CD14-positive monocyte (primary cell): Measurements from ENCODE around the gene WDR48. TPM values are rescaled to one million over a fixed set of nuclear protein-coding genes. Genes with fewer than 3 reads are reported as not detected.

Experiments used
- DNase-seq, 3 donors: peaks; one replicate each; pipeline ENCODE4 v3.0.0-alpha.2; 2011 to 2022
- H2AFZ ChIP-seq: 2 replicates; pipeline ENCODE4 v1.6.0; 2012; ENCODE audit warnings: mild to moderate bottlenecking, low read depth, low read length, inconsistent platforms; ENCODE audit not compliant: insufficient read depth, poor library complexity, severe bottlenecking
- H3K27ac ChIP-seq, 2 donors: 1 replicate in 1 of 2; 2 replicates in 1 of 2; pipeline ENCODE4 v1.5.1; 2012 to 2013; ENCODE audit warnings: low read length in 2 of 2, control low read depth in 1 of 2, inconsistent platforms in 1 of 2, low read depth in 1 of 2, mild to moderate bottlenecking in 1 of 2
- H3K27me3 ChIP-seq, 2 donors: one replicate each; pipeline versions ENCODE4 v1.6.0 to v1.6.1; 2011 to 2013; ENCODE audit warnings: low read length in 2 of 2; ENCODE audit not compliant: control insufficient read depth in 2 of 2, insufficient read depth in 2 of 2
- H3K36me3 ChIP-seq, 2 donors: replicated peaks in 1 of 2; 1 replicate in 1 of 2; 2 replicates in 1 of 2; pipeline versions ENCODE4 v1.5.1 to v1.6.1; 2012 to 2013; ENCODE audit warnings: low read length in 2 of 2, control low read depth in 1 of 2, inconsistent platforms in 1 of 2, mild to moderate bottlenecking in 1 of 2; ENCODE audit not compliant: insufficient read depth in 2 of 2, control insufficient read depth in 1 of 2
- H3K4me1 ChIP-seq, 2 donors: 1 replicate in 1 of 2; 2 replicates in 1 of 2; pipeline versions ENCODE4 v1.5.1 to v1.6.1; 2012 to 2013; ENCODE audit warnings: low read length in 2 of 2, control low read depth in 1 of 2, inconsistent platforms in 1 of 2, mild to moderate bottlenecking in 1 of 2, moderate library complexity in 1 of 2; ENCODE audit not compliant: insufficient read depth in 2 of 2, control insufficient read depth in 1 of 2
- H3K4me2 ChIP-seq: replicated peaks from 2 replicates; pipeline ENCODE3; 2012; ENCODE audit warnings: low read length, moderate library complexity, mild to moderate bottlenecking; ENCODE audit not compliant: poor library complexity, severe bottlenecking; ENCODE audit errors: extremely low read depth
- H3K4me3 ChIP-seq, 3 experiments: fragments of 200-600 bp in 1 of 3; sonication (generic) in 1 of 3; replicated peaks in 1 of 3; 1 replicate in 2 of 3; 2 replicates in 1 of 3; pipeline ENCODE4 v1.5.1; 2011 to 2013; ENCODE audit warnings: low read length in 3 of 3, mild to moderate bottlenecking in 3 of 3, control low read depth in 2 of 3, low read depth in 2 of 3, inconsistent platforms in 1 of 3, moderate library complexity in 1 of 3
- H3K79me2 ChIP-seq: 2 replicates; pipeline ENCODE4 v1.6.0; 2012; ENCODE audit warnings: mild to moderate bottlenecking, control low read depth, inconsistent platforms, low read length, moderate library complexity; ENCODE audit not compliant: insufficient read depth
- H3K9ac ChIP-seq: 2 replicates; pipeline ENCODE4 v1.6.0; 2017; ENCODE audit warnings: low read length, mild to moderate bottlenecking; ENCODE audit not compliant: insufficient read depth, poor library complexity, severe bottlenecking
- H3K9me3 ChIP-seq, 2 donors: replicated peaks in 1 of 2; 1 replicate in 1 of 2; 2 replicates in 1 of 2; pipeline versions ENCODE4 v1.5.1 to v1.6.1; 2012 to 2013; ENCODE audit warnings: low read length in 2 of 2, control low read depth in 1 of 2; ENCODE audit not compliant: control insufficient read depth in 1 of 2, insufficient read depth in 1 of 2
- H4K20me1 ChIP-seq: 2 replicates; pipeline ENCODE4 v1.6.0; 2012; ENCODE audit warnings: mild to moderate bottlenecking, low read length, control low read depth, moderate library complexity; ENCODE audit not compliant: insufficient read depth
- H3K27ac Mint-ChIP-seq, 7 donors: one replicate each; pipeline ENCODE4 v1.8.0; 2020; ENCODE audit warnings: mild to moderate bottlenecking in 7 of 7, mixed read lengths in 7 of 7, moderate library complexity in 6 of 7, inconsistent platforms in 2 of 7
- H3K27me3 Mint-ChIP-seq, 3 donors: one replicate each; pipeline ENCODE4 v1.8.0; 2021 to 2022; ENCODE audit warnings: low read depth in 3 of 3, mild to moderate bottlenecking in 3 of 3, mixed read lengths in 3 of 3, moderate library complexity in 3 of 3, inconsistent platforms in 1 of 3
- H3K36me3 Mint-ChIP-seq, 2 donors: one replicate each; pipeline ENCODE4 v1.8.0; 2020; ENCODE audit warnings: mixed read lengths in 2 of 2, inconsistent platforms in 1 of 2, mild to moderate bottlenecking in 1 of 2
- H3K4me1 Mint-ChIP-seq: one replicate; pipeline ENCODE4 v1.8.0; 2020; ENCODE audit warnings: mild to moderate bottlenecking, mixed read lengths
- H3K4me3 Mint-ChIP-seq, 2 donors: one replicate each; pipeline ENCODE4 v1.8.0; 2020; ENCODE audit warnings: mild to moderate bottlenecking in 2 of 2, mixed read lengths in 2 of 2, moderate library complexity in 1 of 2
- H3K9me3 Mint-ChIP-seq, 7 donors: one replicate each; pipeline ENCODE4 v1.8.0; 2020 to 2022; ENCODE audit warnings: mixed read lengths in 7 of 7, mild to moderate bottlenecking in 6 of 7, moderate library complexity in 6 of 7, inconsistent platforms in 2 of 7
- WGBS: methylation state at CpG from one replicate; pipeline ENCODE4 v1.1.5; 2013; ENCODE audit warnings: missing lambda C conversion rate; ENCODE audit not compliant: insufficient coverage; 5-methylcytosine and 5-hydroxymethylcytosine counted together
- intact Hi-C, 2 donors: fragments of 100-400 bp; cut with micrococcal nuclease; formaldehyde crosslinking; loops; one replicate each; pipeline versions ENCODE4 v1.15.0 to v1.15.1; 2023
- polyA plus RNA-seq, 3 donors: library from polyadenylated mRNA; depleted of rRNA in 1 of 3; unstranded in 2 of 3; stranded (reverse) in 1 of 3; fragments of 300-500 nt in 2 of 3; fragments of >200 nt in 1 of 3; fragmentation: Illumina TruSeq in 2 of 3; gene quantifications; 1 replicate in 2 of 3; 2 replicates in 1 of 3; pipeline ENCODE4 v1.2.3, GENCODE V29; 2012 to 2021
- TF ChIP-seq, protein P1 (sequence below): fragments of 200-600 bp; IDR thresholded peaks from one replicate; pipeline ENCODE4 v1.8.0; 2022; ENCODE audit warnings: antibody characterized with exemption, mild to moderate bottlenecking

Gene WDR48
- polyA plus RNA-seq, 3 donors = 15.0 to 22.7 (median 17.1) TPM

GRCh38 chr3:39024497-39024896, 27.3 kb upstream of the WDR48 start:
- intact Hi-C loops = no loop called here
- H3K27me3 ChIP-seq = no peaks in the 10 kb centered on the region
- Mint-ChIP-seq H3K36me3 (no peaks in the 10 kb centered on the region), H3K4me3 (no peak overlapping the region), H3K27me3 (peaks cover 0 to 4% (median 2%) of the 10 kb centered on the region in 3 donors), H3K4me1 (peaks cover 8% of the 10 kb centered on the region), H3K9me3 (no peaks in the 10 kb centered on the region), H3K27ac (no peak overlapping the region)
- no peaks in the 10 kb centered on the region for H3K9me3 ChIP-seq
- no peaks in the 10 kb centered on the region for H3K36me3 ChIP-seq
- H3K4me2 ChIP-seq = no peak overlapping the region
- no peak overlapping the region for H2AFZ ChIP-seq
- TF ChIP-seq, protein P1, sequence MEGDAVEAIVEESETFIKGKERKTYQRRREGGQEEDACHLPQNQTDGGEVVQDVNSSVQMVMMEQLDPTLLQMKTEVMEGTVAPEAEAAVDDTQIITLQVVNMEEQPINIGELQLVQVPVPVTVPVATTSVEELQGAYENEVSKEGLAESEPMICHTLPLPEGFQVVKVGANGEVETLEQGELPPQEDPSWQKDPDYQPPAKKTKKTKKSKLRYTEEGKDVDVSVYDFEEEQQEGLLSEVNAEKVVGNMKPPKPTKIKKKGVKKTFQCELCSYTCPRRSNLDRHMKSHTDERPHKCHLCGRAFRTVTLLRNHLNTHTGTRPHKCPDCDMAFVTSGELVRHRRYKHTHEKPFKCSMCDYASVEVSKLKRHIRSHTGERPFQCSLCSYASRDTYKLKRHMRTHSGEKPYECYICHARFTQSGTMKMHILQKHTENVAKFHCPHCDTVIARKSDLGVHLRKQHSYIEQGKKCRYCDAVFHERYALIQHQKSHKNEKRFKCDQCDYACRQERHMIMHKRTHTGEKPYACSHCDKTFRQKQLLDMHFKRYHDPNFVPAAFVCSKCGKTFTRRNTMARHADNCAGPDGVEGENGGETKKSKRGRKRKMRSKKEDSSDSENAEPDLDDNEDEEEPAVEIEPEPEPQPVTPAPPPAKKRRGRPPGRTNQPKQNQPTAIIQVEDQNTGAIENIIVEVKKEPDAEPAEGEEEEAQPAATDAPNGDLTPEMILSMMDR = no peak
- no peak overlapping the region for H3K27ac ChIP-seq
- peaks cover 6% of the 10 kb centered on the region in 2 donors for H3K4me1 ChIP-seq
- no peak for DNase-seq
- H3K79me2 ChIP-seq = no peaks in the 10 kb centered on the region
- H3K9ac ChIP-seq = no peak overlapping the region
- no peak overlapping the region for H3K4me3 ChIP-seq
- no peaks in the 10 kb centered on the region for H4K20me1 ChIP-seq

DNA sequence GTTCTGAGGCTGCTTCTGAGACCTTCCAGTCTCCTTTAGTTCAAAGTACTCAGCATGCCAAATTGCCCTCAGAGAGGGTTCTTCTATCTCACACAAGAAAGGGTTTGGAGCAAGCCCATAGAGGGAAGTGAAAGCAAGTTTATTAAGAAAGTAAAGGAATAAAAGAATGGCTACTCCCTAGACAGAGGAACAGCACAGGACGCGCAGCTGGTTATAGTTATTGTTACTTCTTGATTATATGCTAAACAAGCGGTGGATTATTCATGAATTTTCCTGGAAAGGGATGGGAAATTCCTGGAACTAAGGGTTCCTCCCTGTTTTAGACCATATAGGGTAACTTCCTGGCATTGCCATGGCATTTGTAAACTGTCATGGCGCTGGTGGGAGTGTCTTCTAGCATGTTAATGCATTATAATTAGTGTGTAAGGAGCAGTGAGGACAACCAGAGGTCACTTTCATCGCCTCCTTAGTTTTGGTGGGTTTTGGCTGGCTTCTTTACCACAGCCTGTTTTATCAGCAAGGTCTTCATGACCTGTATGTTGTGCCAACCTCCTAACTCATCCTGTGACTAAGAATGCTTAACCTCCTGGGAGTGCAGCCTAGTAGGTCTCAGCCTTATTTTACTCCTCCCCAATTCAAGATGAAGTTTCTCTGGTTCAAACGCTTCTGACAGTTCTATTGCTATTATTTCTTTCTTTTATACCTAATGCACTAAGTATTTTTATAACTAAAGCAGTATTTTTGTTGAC, 26.4 kb upstream of the WDR48 start:
- DNase-seq = peak in 2 of 3 donors; percentile 11 to 12

More for the DNA sequence above, 26.4 kb upstream of the WDR48 start:
- TF ChIP-seq, protein P1 = no peak
- Histone ChIP-seq H3K9me3 (no peaks in the 10 kb centered on the region), H3K4me3 (no peak overlapping the region), H3K4me1 (peaks cover 6% of the 10 kb centered on the region in 2 donors), H3K36me3 (no peaks in the 10 kb centered on the region), H3K79me2 (no peaks in the 10 kb centered on the region), H3K27me3 (no peaks in the 10 kb centered on the region), H4K20me1 (no peaks in the 10 kb centered on the region), H3K27ac (no peak overlapping the region), H2AFZ (no peak overlapping the region), H3K9ac (no peak overlapping the region), H3K4me2 (no peak overlapping the region)
- Mint-ChIP-seq H3K9me3 (no peaks in the 10 kb centered on the region), H3K27me3 (peaks cover 0 to 5% (median 4%) of the 10 kb centered on the region in 3 donors), H3K36me3 (no peaks in the 10 kb centered on the region), H3K4me3 (no peak overlapping the region), H3K27ac (peak overlapping the region in 2 of 7 donors; percentile 32 to 33), H3K4me1 (peaks cover 8% of the 10 kb centered on the region)
- intact Hi-C loops = loop anchor here in 1 of 2 donors (5.0 kb wide), 1 partner anchor 503 kb away; no protein-coding TSS in a partner anchor
- WGBS = 78% methylated on average over 4 of the region's 6 CpGs
